ENCODE data around the gene PLEKHG2.
"Not testable (repeated sequence)": the region's sequence is repeated elsewhere in the genome, so short reads cannot be mapped to it uniquely, and the experiment has no call there.

Gene PLEKHG2

GRCh38 chr19:39445196-39446111 lies 33.0 kb downstream of the PLEKHG2 start, which contains the start of gene SUPT5H:
TSS of gene SUPT5H (plus strand) at chr19:39445582. CDS start at chr19:39445891, 309 bp downstream.
- H3K4me3 ChIP-seq (ENCODE audit: low read depth, low read length): peak within 1 kb of the TSS; percentile 99
- no peak for TF ChIP-seq CTCF (conservative IDR thresholded peaks at IDR 0.05; ENCODE audit: low read depth, low read length)
- peak; percentile 99 for DNase-seq (ENCODE audit: low read depth)

GRCh38 chr19:39446365-39447084 lies 34.1 kb downstream of the PLEKHG2 start:
- TF ChIP-seq CTCF (conservative IDR thresholded peaks at IDR 0.05; ENCODE audit: low read depth, low read length): no peak
- DNase-seq (ENCODE audit: low read depth): no peak
- H3K4me3 ChIP-seq (ENCODE audit: low read depth, low read length): peak overlapping the region; percentile 99

GRCh38 chr19:39448271-39448670 lies 35.8 kb downstream of the PLEKHG2 start:
- peak; percentile 30 for DNase-seq (ENCODE audit: low read depth)
- no peak overlapping the region for H3K4me3 ChIP-seq (ENCODE audit: low read depth, low read length)
- TF ChIP-seq CTCF (conservative IDR thresholded peaks at IDR 0.05; ENCODE audit: low read depth, low read length): no peak

GRCh38 chr19:39449116-39449797 lies 36.8 kb downstream of the PLEKHG2 start:
- TF ChIP-seq CTCF (conservative IDR thresholded peaks at IDR 0.05; ENCODE audit: low read depth, low read length): no peak
- no peak for DNase-seq (ENCODE audit: low read depth)
- H3K4me3 ChIP-seq (ENCODE audit: low read depth, low read length): no peak overlapping the region

- H3K4me3 ChIP-seq (ENCODE audit: low read depth, low read length); DNase-seq (ENCODE audit: low read depth): not testable (repeated sequence)
Observed at GRCh38 chr19:39451257-39451656, 38.8 kb downstream of the PLEKHG2 start.

- no peak overlapping the region for H3K4me3 ChIP-seq (ENCODE audit: low read depth, low read length)
- no peak for DNase-seq (ENCODE audit: low read depth)
- no peak for TF ChIP-seq CTCF (conservative IDR thresholded peaks at IDR 0.05; ENCODE audit: low read depth, low read length)
Observed at GRCh38 chr19:39463403-39463802, 50.9 kb downstream of the PLEKHG2 start.

Data from choroid plexus epithelial cell (primary cell).